Adrenal gland (tissue), 12 donors: ENCODE data around the gene COL8A1. TPM values are rescaled to one million over a fixed set of nuclear protein-coding genes. Genes with fewer than 3 reads are reported as not detected.

Experiments
- DNase-seq, 7 donors: peaks; one replicate each; pipeline ENCODE4 v3.0.0-alpha.2; 2019 to 2020
- H3K27ac ChIP-seq, 5 donors: fragments of 200-600 bp; sonication (generic) in 4 of 5; 1 replicate in 3 of 5; 2 replicates in 2 of 5; pipeline versions ENCODE4 v1.5.1 to v1.8.0; 2016 to 2020; ENCODE audit warnings: mild to moderate bottlenecking in 1 of 5
- H3K27me3 ChIP-seq: fragments of 200-600 bp; 2 replicates; pipeline ENCODE4 v1.8.0; 2021
- H3K36me3 ChIP-seq, 2 donors: fragments of 200-600 bp; replicated peaks in 1 of 2; 1 replicate in 1 of 2; 2 replicates in 1 of 2; pipeline versions ENCODE4 v1.5.1 to v1.8.0; 2018 to 2022
- H3K4me1 ChIP-seq, 2 donors: fragments of 200-600 bp; replicated peaks in 1 of 2; 1 replicate in 1 of 2; 2 replicates in 1 of 2; pipeline versions ENCODE4 v1.5.1 to v1.8.0; 2018 to 2021
- H3K4me3 ChIP-seq, 4 donors: fragments of 200-600 bp; sonication (generic) in 3 of 4; one replicate each; pipeline ENCODE4 v1.5.1; 2016 to 2018
- H3K9me3 ChIP-seq, 3 donors: fragments of 200-600 bp; sonication (generic) in 1 of 3; replicated peaks in 1 of 3; 1 replicate in 2 of 3; 2 replicates in 1 of 3; pipeline versions ENCODE4 v1.5.1 to v1.8.0; 2016 to 2021
- CTCF ChIP-seq, 6 experiments: fragments of 450-650 bp in 4 of 6; fragments of 200-600 bp in 2 of 6; sonication (generic) in 1 of 6; IDR thresholded peaks; 1 replicate in 5 of 6; 2 replicates in 1 of 6; pipeline versions ENCODE4 v1.5.1 to v1.8.0; 2016 to 2021; ENCODE audit warnings: antibody characterized with exemption in 6 of 6, mild to moderate bottlenecking in 2 of 6, moderate library complexity in 1 of 6
- POLR2A ChIP-seq, 2 donors: fragments of 450-650 bp; IDR thresholded peaks; one replicate each; pipeline ENCODE4 v1.6.1; 2017; ENCODE audit warnings: antibody characterized with exemption in 2 of 2, mild to moderate bottlenecking in 2 of 2, moderate library complexity in 1 of 2
- WGBS, 4 donors: extraction: QIAGEN DNeasy Blood & Tissue Kit in 2 of 4; methylation state at CpG; one replicate each; pipeline versions ENCODE4 v1.1.5 to v1.1.7; 2013 to 2017; 5-methylcytosine and 5-hydroxymethylcytosine counted together
- intact Hi-C, 2 donors: fragments of 100-400 bp; cut with DNase I; formaldehyde crosslinking; loops; one replicate each; pipeline versions ENCODE4 v1.14.1 to v1.15.0; 2022 to 2023
- polyA plus RNA-seq, 3 donors: library from polyadenylated mRNA; stranded (reverse); fragments of 200-250 nt in 2 of 3; fragments of 350-450 nt in 1 of 3; fragmentation: Illumina TruSeq in 1 of 3; extraction: RNeasy Lipid Tissue Mini Kit (QIAGEN cat#74804) in 1 of 3; gene quantifications; one replicate each; pipeline ENCODE4 v1.2.3, GENCODE V29; 2013 to 2014
- total RNA-seq, 9 donors: library from RNA; depleted of rRNA in 4 of 9; stranded (reverse); fragments of >200 nt in 4 of 9; fragments of 120-200 nt in 1 of 9; fragmentation: NEBNext Ultra II Directional in 1 of 9; extraction: Animal tissue kit (Norgen Biotek cat#: 25700) in 1 of 9; gene quantifications; one replicate each; pipeline versions ENCODE4 v1.1.0 to v1.2.4, GENCODE V29; 2013 to 2023
- donor health status: healthy with polysubstance abuse.
- donor health status: Bipolar disorder and iron deficiency.
- donor health status: DM: yes; HTN: yes; CAD: no.
- donor health status: DM: no; HTN: no; CAD: no.
- donor health status: DM: no; HTN: no; CAD: no.
- donor health status: DM: yes; HTN: yes; CAD: no.

The COL8A1 gene
- total and polyA plus RNA-seq, 12 donors, result 0.94 to 59.2 (median 15.9) TPM

GRCh38 chr3:99758502-99759177 lies 120.2 kb downstream of the COL8A1 start:
- no peak for DNase-seq
- H3K4me1 ChIP-seq, result no peaks in the 10 kb centered on the region
- no peak overlapping the region for H3K4me3 ChIP-seq
- WGBS, 4 donors, result 73 to 83% (median 76%) methylated on average over 3 of the region's 3 CpGs
- no peaks in the 10 kb centered on the region for H3K36me3 ChIP-seq
- intact Hi-C loops, result no loop called here
- no peak overlapping the region for H3K27ac ChIP-seq
- no peaks in the 10 kb centered on the region for H3K9me3 ChIP-seq
- peaks cover 9% of the 10 kb centered on the region for H3K27me3 ChIP-seq
- TF ChIP-seq CTCF (IDR thresholded peaks at IDR 0.05), result no peak
- TF ChIP-seq POLR2A (IDR thresholded peaks at IDR 0.05), result no peak

- H3K4me3 ChIP-seq, result no peak overlapping the region
- TF ChIP-seq CTCF (IDR thresholded peaks at IDR 0.05), result no peak
- no peak for TF ChIP-seq POLR2A (IDR thresholded peaks at IDR 0.05)
- no peak for DNase-seq
- H3K9me3 ChIP-seq, result no peaks in the 10 kb centered on the region
- no peak overlapping the region for H3K27ac ChIP-seq
- peaks cover 9% of the 10 kb centered on the region for H3K27me3 ChIP-seq
- intact Hi-C loops, result no loop called here
- H3K36me3 ChIP-seq, result no peaks in the 10 kb centered on the region
- 48 to 67% (median 59%) methylated on average over 1 of the region's 1 CpG for WGBS, 4 donors
- H3K4me1 ChIP-seq, result no peaks in the 10 kb centered on the region
These were observed 121.6 kb downstream of the COL8A1 start for GRCh38 chr3:99760031-99760430.

DNA sequence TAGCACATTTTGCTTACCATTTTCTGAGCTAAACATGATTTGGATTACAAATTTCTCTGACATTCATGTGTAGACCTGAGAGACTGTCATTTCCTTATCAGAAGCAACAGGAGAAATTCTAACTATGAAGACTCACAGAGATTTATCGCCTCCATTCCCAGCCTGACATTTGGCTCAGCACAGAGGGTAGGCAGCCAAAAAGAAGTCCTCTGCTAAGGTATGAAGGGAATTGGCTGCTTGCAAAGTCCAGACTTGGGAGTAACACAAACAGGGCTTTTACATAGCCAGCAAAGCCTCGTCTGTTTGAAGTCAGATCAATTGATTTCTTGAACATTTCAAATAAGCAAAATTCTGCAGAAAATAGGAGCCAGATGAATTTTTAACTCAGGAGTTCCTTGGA lies 122.2 kb downstream of the COL8A1 start:
- H3K36me3 ChIP-seq, result no peaks in the 10 kb centered on the region
- TF ChIP-seq POLR2A (IDR thresholded peaks at IDR 0.05) (no peak), CTCF (IDR thresholded peaks at IDR 0.05) (no peak)
- H3K27ac ChIP-seq, result no peak overlapping the region
- intact Hi-C loops, result no loop called here
- WGBS, 4 donors, result 21 to 44% (median 33%) methylated on average over 2 of the region's 2 CpGs
- H3K9me3 ChIP-seq, result no peaks in the 10 kb centered on the region
- DNase-seq, result no peak
- H3K4me1 ChIP-seq, result no peaks in the 10 kb centered on the region
- no peak overlapping the region for H3K4me3 ChIP-seq
- peaks cover 9% of the 10 kb centered on the region for H3K27me3 ChIP-seq

- Histone ChIP-seq H3K36me3 (no peaks in the 10 kb centered on the region), H3K4me3 (no peak overlapping the region), H3K27me3 (peaks cover 9% of the 10 kb centered on the region), H3K4me1 (no peaks in the 10 kb centered on the region), H3K9me3 (no peaks in the 10 kb centered on the region), H3K27ac (no peak overlapping the region)
- WGBS, 4 donors, result 65 to 76% (median 69%) methylated on average over 8 of the region's 8 CpGs
- intact Hi-C loops, result no loop called here
- TF ChIP-seq POLR2A (IDR thresholded peaks at IDR 0.05), result no peak
- TF ChIP-seq CTCF (IDR thresholded peaks at IDR 0.05), result no peak
- DNase-seq, result no peak
These were observed 123.2 kb downstream of the COL8A1 start for GRCh38 chr3:99761415-99762165.
